ENCODE data around the gene TMEM95.

The TMEM95 gene

DNA sequence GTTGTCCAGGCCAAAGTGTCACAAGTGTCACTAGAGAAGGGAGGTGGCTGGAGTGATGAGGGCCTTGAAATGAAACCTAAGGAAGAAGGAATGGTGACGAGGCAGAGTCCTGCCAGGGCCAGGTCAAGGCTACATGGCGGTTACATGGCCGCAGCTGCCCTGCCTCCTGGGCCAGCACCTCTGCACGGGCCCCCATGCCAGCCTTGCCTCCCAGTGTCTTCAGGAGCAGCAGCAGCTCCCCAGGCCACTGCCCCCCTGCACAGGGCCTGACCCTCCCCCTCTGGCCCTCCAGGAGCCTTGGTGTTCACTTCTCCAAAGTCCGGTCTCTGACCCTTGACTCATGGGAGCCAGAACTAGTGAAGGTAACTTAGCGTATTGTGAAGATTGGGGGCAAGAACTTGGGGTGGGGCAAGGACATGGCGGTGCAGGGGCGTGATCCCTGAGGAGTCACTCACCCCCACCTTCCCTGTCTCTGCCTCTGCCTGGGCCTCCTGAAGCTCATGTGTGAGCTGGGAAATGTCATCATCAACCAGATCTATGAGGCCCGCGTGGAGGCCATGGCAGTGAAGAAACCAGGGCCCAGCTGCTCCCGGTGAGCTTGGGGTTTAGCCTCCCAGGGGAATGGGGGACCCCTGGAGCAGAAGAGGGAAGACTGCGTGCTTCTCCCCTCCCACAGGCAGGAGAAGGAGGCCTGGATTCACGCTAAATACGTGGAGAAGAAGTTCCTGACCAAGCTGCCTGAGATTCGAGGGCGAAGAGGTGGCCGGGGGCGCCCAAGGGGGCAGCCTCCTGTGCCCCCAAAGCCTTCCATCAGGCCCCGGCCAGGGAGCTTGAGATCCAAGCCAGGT is 7.1 kb upstream of the TMEM95 start:
- TF ChIP-seq CSDC2 (CRISPR knock-in tag; IDR thresholded peaks at IDR 0.05) (no peak), BACH2 (CRISPR knock-in tag; IDR thresholded peaks at IDR 0.05; ENCODE audit: borderline replicate concordance) (no peak), ISL1 (CRISPR knock-in tag; IDR thresholded peaks at IDR 0.05) (no peak), ZNF70 (CRISPR knock-in tag; IDR thresholded peaks at IDR 0.05) (no peak), PPARA (CRISPR knock-in tag; IDR thresholded peaks at IDR 0.05; ENCODE audit: borderline replicate concordance) (no peak)
- ATAC-seq: no peak

DNA sequence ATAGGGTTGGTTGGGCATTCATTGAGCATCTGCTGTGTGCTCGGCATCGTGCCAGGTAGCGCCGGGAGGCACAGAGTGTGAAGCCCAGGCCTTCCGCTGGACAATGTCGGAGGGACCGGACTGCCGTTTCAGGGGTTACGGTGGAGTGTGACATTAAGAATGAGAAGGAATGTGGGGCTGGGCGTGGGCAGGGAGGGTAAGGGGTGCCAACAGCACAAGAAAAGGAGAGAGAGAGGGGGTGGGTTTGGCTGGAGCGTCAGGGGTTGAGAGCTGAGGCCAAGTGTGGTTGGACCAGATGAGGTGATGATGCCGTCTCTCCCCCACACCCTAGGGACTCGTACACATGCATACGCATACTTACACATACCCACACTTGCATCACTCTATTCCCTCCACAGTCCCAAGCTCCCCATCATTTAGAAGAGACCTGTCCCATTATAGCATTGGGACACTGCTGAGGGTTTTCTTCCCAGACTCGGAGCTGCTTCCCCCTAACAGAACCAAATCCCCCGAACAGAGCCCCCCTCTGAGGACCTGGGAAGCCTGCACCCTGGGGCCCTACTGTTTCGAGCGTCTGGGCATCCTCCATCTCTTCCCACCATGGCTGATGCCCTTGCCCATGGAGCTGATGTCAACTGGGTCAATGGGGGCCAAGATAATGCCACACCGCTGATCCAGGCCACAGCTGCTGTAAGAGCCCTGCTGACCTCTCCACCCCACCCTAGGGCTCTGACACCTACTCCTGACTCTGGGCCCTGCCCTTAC is 6.3 kb upstream of the TMEM95 start:
- ATAC-seq: no peak

DNA sequence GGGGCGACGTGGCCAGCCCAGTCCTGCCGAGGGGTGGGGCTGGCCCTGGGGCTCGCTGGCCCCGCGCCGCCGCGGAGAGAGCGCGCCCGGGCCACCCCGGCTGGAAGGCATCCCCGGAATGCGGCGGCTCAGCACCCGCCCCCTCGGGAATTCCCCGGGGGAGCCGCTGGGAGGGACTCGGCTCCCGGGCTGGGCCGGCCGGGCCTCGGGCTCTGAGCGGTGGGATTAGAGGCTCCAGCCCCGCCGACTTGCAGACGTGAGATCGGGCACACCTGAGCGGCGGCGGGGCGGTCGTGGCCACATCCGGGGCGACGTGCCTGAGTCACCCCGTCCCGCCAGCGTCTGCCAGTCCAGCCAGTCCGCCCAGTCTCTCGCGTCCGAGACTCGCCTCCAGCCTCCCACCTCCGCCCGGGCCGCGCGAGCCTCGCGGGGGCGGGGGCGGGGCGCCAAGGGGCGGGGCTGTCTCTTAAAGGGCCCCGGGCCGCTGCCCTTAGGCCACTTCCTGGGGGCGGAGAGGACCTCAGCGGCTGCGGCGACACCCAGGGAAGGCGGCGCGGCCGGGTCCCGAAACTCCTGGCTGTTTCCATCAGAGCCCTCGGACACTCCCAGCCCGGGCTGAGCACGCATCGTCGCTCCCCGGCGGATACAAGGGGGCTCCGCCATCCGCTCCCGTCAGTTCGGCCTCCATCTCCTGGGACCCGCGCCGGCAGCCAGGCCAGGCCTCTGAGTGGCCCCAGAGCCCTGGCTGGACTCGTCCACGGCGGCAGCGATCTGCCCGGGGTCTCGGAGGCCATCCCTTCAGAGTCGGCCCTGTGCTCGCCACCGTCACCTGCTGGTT is 3.1 kb upstream of the TMEM95 start, which contains the start of gene KCTD11:
Gene KCTD11 (plus strand): TSS at position 498 of the 838 bp plus-strand sequence.
- TF ChIP-seq, protein P1, sequence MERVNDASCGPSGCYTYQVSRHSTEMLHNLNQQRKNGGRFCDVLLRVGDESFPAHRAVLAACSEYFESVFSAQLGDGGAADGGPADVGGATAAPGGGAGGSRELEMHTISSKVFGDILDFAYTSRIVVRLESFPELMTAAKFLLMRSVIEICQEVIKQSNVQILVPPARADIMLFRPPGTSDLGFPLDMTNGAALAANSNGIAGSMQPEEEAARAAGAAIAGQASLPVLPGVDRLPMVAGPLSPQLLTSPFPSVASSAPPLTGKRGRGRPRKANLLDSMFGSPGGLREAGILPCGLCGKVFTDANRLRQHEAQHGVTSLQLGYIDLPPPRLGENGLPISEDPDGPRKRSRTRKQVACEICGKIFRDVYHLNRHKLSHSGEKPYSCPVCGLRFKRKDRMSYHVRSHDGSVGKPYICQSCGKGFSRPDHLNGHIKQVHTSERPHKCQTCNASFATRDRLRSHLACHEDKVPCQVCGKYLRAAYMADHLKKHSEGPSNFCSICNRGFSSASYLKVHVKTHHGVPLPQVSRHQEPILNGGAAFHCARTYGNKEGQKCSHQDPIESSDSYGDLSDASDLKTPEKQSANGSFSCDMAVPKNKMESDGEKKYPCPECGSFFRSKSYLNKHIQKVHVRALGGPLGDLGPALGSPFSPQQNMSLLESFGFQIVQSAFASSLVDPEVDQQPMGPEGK (CRISPR knock-in tag; IDR thresholded peaks at IDR 0.05; ENCODE audit: borderline replicate concordance): no peak
- no peak for TF ChIP-seq TOX (CRISPR knock-in tag; IDR thresholded peaks at IDR 0.05; ENCODE audit: borderline replicate concordance)
- no peak for TF ChIP-seq CSDC2 (CRISPR knock-in tag; IDR thresholded peaks at IDR 0.05)
- no peak for TF ChIP-seq ISL1 (CRISPR knock-in tag; IDR thresholded peaks at IDR 0.05)
- TF ChIP-seq ZNF565 (CRISPR knock-in tag; conservative IDR thresholded peaks at IDR 0.05; ENCODE audit: low read depth): no peak
- no peak for TF ChIP-seq OSR1 (CRISPR knock-in tag; IDR thresholded peaks at IDR 0.05)
- TF ChIP-seq ZFP3 (CRISPR knock-in tag; IDR thresholded peaks at IDR 0.05): 0 out of 2 replicates have a peak, but pooled peaks have one; percentile 45
- ATAC-seq: peak; percentile 73

More for the DNA sequence above, 6.3 kb upstream of the TMEM95 start:
- no peak for TF ChIP-seq TOX (CRISPR knock-in tag; IDR thresholded peaks at IDR 0.05; ENCODE audit: borderline replicate concordance)
- no peak for TF ChIP-seq ZNF565 (CRISPR knock-in tag; conservative IDR thresholded peaks at IDR 0.05; ENCODE audit: low read depth)
- TF ChIP-seq ZFP3 (CRISPR knock-in tag; IDR thresholded peaks at IDR 0.05): no peak
- TF ChIP-seq OSR1 (CRISPR knock-in tag; IDR thresholded peaks at IDR 0.05): no peak
- no peak for TF ChIP-seq CSDC2 (CRISPR knock-in tag; IDR thresholded peaks at IDR 0.05)
- TF ChIP-seq ZNF8 (CRISPR knock-in tag; IDR thresholded peaks at IDR 0.05): no peak

- TF ChIP-seq, protein P2, sequence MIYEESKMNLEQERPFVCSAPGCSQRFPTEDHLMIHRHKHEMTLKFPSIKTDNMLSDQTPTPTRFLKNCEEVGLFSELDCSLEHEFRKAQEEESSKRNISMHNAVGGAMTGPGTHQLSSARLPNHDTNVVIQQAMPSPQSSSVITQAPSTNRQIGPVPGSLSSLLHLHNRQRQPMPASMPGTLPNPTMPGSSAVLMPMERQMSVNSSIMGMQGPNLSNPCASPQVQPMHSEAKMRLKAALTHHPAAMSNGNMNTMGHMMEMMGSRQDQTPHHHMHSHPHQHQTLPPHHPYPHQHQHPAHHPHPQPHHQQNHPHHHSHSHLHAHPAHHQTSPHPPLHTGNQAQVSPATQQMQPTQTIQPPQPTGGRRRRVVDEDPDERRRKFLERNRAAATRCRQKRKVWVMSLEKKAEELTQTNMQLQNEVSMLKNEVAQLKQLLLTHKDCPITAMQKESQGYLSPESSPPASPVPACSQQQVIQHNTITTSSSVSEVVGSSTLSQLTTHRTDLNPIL (CRISPR knock-in tag; IDR thresholded peaks at IDR 0.05; ENCODE audit: low read depth): no peak
- TF ChIP-seq PPARA (CRISPR knock-in tag; IDR thresholded peaks at IDR 0.05; ENCODE audit: borderline replicate concordance) (no peak), ZC3H10 (CRISPR knock-in tag; IDR thresholded peaks at IDR 0.05) (no peak), ESRRG (CRISPR knock-in tag; IDR thresholded peaks at IDR 0.05) (no peak), GLIS3 (CRISPR knock-in tag; IDR thresholded peaks at IDR 0.05) (no peak), ARNTL (CRISPR knock-in tag; IDR thresholded peaks at IDR 0.05; ENCODE audit: borderline replicate concordance, low read depth) (no peak), ZNF565 (CRISPR knock-in tag; conservative IDR thresholded peaks at IDR 0.05; ENCODE audit: low read depth) (no peak), ZNF8 (CRISPR knock-in tag; IDR thresholded peaks at IDR 0.05) (no peak), CSRNP3 (CRISPR knock-in tag; IDR thresholded peaks at IDR 0.05) (no peak), RARB (CRISPR knock-in tag; IDR thresholded peaks at IDR 0.05) (no peak)
- TF ChIP-seq, protein P1 (CRISPR knock-in tag; IDR thresholded peaks at IDR 0.05; ENCODE audit: borderline replicate concordance): no peak
- ATAC-seq: no peak
Observed at GRCh38 chr17:7352503-7352889, 2.5 kb upstream of the TMEM95 start.
